AG20443 (cell line): ENCODE data around the gene DNAL1.
"Not testable (repeated sequence)": the region's sequence is repeated elsewhere in the genome, so short reads cannot be mapped to it uniquely, and the experiment has no call there.

Experiments
- DNase-seq: peaks from one replicate; pipeline ENCODE4 v3.0.0; 2012; ENCODE audit warnings: low spot score, mixed read lengths

DNAL1 gene, protein sequence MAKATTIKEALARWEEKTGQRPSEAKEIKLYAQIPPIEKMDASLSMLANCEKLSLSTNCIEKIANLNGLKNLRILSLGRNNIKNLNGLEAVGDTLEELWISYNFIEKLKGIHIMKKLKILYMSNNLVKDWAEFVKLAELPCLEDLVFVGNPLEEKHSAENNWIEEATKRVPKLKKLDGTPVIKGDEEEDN

GRCh38 chr14:73644531-73645247, at the start of gene DNAL1:
Gene DNAL1 (plus strand): TSS chr14:73644986. CDS start chr14:73645040, 54 bp downstream.
- peak; percentile 99 for DNase-seq

- DNase-seq, result no peak
Measured at GRCh38 chr14:73599499-73599898, 45.3 kb upstream of the DNAL1 start.

GRCh38 chr14:73602994-73603393, 41.8 kb upstream of the DNAL1 start:
- DNase-seq, result no peak

DNA sequence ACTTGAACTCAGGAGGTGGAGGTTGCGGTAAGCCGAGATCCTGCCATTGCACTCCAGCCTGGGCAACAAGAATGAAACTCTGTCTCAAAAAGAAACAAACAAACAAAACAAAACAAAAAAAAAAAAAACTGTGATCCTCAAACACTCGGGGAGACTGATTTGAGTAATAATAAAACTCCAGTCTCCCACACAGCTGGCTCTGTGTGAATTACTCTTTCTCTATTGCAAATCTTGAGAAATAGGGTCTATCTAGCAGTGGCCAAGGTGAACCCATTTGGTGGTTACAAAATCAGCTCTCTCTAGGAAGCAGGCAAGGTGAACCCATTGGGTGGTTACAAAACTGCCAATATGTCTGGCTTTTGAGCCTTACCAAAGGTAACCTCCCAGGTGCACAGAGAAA, 38.5 kb upstream of the DNAL1 start:
- no peak for DNase-seq

DNA sequence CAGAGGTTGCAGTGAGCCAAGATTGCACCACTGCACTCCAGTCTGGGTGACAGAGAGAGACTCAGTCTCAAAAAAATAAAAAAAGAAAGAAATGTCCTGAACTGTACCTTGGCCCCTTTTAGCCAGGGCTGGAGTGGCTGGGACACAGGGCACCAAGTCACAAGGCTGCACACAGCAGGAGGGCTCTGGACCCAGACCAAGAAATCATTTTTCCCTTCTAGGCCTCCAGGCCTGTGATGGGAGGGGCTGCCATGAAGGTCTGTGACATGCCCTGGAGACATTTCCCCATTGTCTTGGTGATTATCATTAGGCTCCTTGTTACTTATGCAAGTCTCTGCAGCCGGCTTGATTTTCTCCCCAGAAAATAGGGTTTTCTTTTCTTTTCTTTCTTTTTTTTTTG, 37.5 kb upstream of the DNAL1 start:
- DNase-seq, result no peak

- no peak for DNase-seq
Measured at GRCh38 chr14:73610687-73611086, 34.1 kb upstream of the DNAL1 start.

- peak; percentile 86 for DNase-seq
Measured at GRCh38 chr14:73612339-73613045, 32.3 kb upstream of the DNAL1 start, which contains the start of gene ACOT6. Gene ACOT6 (plus strand): TSS chr14:73612517. CDS start chr14:73612572, 55 bp downstream.

GRCh38 chr14:73613046-73613383, 31.8 kb upstream of the DNAL1 start:
- no peak for DNase-seq

- DNase-seq, result no peak
Measured at GRCh38 chr14:73613419-73613963, 31.3 kb upstream of the DNAL1 start.

GRCh38 chr14:73616831-73617230, 28.0 kb upstream of the DNAL1 start:
- no peak for DNase-seq

- no peak for DNase-seq
Measured at GRCh38 chr14:73619524-73619923, 25.3 kb upstream of the DNAL1 start.

GRCh38 chr14:73620268-73620667, 24.5 kb upstream of the DNAL1 start:
- DNase-seq, result no peak

DNA sequence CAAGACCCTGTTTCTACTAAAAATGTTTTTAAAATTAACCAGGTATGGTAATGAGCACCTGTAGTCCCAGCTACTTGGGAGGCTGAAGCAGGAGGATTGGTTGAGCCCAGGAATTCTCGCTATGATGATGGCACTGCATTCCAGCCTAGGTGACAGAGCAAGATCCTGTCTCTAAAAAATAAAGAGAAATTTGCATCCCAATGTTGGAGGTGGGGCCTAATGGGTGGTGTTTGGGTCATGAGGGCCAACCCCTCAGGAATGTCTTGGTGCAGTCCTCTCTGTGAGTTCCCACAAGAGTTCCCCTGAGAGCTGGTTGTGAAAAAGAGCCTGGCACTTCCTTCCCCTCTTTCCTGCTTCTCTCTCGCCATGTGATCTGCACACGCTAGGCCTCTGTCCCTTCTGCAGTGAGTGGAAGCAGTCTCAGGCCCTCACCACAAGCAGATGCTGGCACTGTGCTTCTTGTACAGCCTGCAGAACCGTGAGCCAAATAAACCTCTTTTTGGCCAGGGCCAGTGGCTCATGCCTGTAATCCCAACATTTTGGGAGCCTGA, 21.2 kb upstream of the DNAL1 start:
- DNase-seq, result no peak

DNA sequence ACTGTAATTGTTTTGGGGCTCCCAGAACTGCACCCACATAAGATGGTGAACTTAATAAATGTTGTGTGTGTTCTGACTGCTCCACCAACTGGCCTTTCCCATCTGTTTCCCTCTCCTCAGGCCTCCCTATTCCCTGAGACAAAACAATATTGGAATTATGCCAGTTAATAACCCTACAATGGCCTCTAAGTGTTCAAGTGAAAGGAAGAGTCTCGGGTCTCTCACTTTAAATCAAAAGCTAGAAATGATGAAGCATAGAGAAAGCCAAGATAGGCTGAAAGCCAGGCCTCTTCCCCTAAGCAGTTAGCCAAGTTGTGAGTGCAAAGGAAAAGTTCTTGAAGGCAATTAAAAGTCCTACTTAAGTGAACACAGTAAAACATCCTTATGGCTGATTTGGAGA, 19.1 kb upstream of the DNAL1 start:
- DNase-seq, result no peak

DNA sequence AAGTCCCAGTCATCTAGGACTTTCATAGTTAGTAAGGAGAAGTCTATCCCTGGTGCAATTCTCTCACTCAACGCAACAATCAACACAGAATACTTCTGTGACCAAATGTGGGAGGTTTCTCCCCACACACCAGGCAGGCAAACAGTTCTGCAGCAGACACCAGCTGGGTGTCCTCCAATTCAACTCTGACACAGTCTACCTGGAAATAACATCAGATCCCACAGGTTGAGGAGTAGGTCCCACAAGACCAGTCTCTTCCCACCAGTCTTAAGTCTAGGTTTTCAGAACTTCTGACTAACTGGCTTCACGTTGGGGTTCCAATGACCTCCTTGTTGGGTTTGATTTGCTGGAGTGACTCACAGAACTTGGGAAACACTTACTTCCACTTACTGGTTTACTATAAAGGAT, 17.6 kb upstream of the DNAL1 start:
- no peak for DNase-seq

GRCh38 chr14:73630009-73630780, 14.6 kb upstream of the DNAL1 start:
- DNase-seq, result no peak

GRCh38 chr14:73633116-73634010, 11.4 kb upstream of the DNAL1 start:
- peak; percentile 82 for DNase-seq

DNA sequence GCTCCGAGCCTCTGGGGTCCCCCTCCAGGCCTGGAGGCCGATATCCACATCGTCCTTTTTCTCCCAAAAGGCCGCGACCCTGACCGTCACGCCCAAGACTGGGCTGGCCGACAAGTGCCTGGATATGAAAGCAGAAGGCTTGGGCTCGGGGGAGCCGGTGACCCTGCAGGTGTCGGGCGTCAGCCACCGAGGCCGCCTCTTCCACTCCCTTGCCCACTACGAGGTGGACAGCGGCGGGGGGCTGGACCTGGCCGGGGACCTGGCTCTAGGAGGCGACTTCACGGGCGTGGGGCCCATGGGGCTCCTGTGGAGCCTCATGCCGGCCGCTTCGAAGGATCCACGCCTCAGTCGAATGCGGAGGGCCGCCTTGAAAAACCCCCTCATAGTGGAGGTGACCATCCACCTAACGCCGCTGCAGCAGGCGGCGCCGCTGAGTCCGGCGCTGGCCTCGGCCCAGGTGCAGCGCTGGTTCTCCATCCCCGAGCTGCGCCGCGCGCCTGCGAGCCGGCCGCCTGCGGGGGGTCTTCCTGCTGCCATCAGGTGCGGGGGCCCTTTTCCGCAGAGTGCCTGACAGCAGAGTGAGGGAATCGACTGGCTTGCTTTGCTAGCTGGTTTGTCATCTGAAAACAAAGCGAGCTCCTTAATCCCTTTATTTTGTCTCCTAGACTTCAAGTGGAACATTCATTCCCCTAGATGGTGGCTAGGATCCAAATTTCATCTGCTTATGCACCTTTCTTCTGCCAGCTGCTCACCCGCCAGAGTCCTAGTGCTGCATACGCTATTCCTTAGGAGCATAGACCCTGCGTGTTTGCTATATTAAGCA, 10.6 kb upstream of the DNAL1 start:
- DNase-seq, result peak; percentile 22

DNA sequence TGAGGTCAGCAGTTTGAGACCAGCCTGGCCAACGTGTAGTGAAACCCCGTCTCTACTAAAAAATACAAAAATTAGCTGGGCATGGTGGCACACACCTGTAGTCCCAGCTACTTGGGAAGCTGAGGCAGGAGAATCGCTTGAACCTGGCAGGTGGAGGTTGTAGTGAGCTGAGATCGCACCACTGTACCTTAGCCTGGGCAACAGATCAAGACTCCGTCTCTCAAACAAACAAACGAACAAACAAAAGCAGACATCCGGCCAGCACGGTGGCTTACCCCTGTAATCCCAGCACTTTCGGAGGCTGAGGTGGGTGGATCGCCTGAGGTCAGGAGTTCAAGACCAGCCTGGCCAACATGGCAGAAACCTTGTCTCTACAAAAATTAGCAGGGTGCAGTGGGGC, 8.4 kb upstream of the DNAL1 start:
- not testable (repeated sequence) for DNase-seq

DNA sequence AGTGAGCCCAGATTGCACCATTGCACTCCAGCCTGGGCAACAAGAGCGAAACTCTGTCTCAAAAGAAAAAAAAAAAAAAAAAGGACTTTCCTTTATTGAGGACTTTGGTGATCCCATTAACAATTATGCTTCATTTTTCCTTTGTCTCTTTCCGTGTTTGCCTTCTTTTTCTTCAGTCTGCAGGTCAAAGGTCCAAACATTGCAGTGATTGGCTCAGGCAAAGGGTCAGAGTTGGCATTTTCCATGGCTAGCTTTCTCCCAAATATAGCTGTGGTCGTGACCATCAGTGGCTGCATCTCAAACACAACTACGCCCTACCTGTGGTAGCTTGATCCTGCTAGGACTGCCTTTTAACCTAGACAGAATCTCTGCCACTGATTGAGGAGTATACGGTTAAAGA, 7.0 kb upstream of the DNAL1 start:
- no peak for DNase-seq
